LNCAP (cell line): Measurements from ENCODE around the gene PIGU.

Experiments
- TF ChIP-seq, protein P1 (sequence below): fragments of 450-650 bp; IDR thresholded peaks from 2 replicates; pipeline ENCODE4 v1.5.1; 2017; ENCODE audit warnings: mild to moderate bottlenecking

PIGU gene

DNA sequence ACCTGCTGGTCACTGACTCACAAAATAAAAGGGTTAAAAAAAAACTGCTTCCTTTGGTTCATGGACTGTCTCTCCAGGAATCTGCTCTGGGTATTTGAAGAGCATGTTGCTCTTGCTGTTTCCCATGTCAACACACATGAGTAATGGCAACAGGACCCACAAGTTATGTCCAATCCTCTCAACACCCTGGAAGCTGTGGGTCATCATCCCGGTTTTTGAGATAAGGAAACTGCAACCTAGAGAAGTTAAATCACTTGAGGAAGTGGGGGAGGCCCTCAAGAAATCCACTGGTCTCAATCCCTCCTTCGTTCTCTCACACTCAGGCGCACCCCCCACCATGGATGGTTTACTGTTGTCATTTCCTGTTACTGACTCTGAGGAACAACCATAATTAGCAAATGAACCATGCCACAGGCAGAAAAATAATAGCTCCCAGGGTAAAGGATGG is 106.0 kb downstream of the PIGU start:
- TF ChIP-seq, protein P1, sequence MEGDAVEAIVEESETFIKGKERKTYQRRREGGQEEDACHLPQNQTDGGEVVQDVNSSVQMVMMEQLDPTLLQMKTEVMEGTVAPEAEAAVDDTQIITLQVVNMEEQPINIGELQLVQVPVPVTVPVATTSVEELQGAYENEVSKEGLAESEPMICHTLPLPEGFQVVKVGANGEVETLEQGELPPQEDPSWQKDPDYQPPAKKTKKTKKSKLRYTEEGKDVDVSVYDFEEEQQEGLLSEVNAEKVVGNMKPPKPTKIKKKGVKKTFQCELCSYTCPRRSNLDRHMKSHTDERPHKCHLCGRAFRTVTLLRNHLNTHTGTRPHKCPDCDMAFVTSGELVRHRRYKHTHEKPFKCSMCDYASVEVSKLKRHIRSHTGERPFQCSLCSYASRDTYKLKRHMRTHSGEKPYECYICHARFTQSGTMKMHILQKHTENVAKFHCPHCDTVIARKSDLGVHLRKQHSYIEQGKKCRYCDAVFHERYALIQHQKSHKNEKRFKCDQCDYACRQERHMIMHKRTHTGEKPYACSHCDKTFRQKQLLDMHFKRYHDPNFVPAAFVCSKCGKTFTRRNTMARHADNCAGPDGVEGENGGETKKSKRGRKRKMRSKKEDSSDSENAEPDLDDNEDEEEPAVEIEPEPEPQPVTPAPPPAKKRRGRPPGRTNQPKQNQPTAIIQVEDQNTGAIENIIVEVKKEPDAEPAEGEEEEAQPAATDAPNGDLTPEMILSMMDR, result no peak

DNA sequence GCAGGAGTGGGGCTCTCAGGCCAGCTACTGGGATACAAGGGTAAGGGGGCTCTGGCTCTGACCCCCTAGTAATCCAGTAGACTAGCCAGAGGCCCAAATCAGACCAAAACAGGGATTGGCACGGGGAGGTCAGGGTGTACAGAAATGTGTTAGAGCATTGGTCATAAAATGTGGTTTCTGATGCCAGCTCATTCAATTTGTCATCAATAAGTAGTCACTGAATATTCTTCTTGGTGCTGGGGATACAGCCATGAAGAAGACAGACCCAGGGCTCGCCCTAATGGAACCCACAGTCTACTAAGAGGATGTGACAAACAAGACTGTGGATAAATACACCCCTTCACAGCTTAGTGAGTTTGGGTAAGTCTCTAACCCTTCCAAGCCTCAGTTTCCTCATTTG is 107.3 kb downstream of the PIGU start:
- TF ChIP-seq, protein P1, result no peak

DNA sequence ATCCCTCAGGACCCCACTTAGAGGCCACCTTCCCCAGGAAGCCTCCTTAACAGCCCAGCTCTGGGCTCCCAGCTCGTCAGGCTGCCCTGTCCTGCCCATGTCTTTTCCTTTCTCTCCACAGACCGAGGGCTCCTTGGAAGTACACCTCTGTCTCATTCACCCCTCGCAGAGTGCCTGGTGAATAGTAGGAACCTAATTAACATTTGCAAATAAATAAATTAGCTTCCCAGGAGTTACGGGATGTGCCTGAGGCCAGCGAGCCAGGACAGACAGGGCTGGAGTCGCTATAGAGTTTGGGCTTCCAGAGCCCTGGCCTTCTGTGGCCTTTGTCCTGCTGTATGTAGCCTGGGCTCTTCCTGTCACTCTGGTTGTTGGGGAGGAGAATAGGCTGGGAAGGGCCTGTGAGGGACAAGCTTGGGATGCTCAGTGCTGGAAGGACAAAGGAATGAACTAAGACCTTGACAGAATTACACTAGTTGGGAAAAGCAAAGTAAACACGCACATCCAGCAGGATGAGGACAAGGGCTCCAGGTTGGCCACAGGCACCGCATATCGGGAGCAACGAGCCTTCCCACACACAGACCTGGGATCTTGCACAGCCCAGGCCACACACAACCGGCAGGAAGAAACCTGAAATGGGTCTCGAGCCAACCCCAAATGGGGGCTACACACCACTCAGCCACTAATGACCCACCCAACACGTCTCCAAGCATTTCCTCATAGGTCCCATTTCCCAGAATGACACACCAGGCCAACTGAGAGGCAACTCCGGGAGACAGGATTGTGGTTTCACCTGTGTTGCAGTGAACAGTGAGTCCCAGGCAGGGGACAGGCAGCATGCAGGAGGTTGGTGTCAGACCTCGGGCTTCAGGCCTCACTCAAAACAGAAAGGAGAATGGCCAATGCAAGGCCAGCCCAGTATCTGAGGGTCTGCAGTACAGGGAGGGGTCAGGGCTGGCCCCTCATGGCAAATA is 108.7 kb downstream of the PIGU start:
- TF ChIP-seq, protein P1, result no peak

DNA sequence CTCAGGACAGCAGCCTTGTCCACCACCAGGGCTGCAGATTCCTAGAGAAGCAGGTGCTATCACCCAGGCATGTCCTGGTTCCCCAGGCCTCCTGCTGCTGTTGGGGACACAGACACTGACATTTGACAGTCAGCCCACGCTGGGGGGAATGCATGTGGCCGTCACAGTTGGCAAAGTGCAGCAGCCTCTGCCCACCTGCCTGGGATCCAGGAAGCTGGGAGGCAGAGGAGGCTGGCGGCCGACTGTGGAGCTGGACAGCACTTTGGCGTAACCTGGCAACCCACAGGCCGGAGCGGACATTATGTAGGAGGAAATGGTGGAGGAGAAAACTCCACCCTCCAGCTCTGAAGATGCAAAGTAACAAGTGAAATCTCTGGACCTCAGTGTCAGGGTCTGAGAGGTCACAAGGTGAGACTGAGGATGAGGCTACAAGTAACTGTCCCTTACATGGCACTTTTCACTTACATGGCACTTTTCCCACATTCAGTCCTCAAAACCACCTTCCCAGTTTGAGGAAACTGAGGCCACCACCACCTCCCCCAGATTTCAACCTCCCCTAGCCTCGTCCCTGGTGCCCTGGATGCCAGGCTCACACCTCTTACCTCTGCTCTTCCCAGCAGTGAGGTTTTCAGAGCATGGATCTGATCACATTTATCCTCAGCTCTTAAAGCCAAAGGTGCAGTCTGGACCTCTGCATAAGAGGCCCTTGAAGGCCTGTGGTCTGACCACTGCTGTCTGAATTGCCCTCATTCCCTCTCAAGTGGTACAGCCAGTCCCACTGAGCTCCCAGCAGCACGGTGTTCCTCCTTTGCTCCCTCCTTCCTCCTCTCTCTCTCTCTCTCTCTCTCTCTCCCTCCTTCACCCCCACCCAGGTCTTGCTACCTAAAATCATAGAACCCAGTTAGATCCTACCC is 109.7 kb downstream of the PIGU start:
- TF ChIP-seq, protein P1, result no peak

DNA sequence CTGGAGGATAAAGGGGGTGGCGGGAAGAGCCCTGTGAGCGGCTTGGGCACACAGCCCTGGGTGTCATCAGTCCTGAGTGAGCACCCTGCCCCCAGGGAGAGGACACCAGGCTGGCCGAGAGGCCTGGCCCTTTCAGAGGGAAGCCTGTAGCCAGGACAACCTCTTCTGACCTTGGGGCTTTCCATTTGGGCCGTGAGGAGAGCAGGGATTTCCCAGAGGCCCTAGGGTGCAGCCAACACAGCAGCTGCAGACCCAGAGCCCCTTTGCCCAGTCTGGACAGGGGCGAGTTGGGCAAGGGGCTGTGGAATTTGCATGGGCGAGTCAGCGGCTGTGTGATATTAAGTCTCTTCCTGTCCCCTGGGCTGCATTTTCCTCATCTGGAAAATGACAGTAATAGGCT is 112.1 kb downstream of the PIGU start:
- TF ChIP-seq, protein P1, result no peak

DNA sequence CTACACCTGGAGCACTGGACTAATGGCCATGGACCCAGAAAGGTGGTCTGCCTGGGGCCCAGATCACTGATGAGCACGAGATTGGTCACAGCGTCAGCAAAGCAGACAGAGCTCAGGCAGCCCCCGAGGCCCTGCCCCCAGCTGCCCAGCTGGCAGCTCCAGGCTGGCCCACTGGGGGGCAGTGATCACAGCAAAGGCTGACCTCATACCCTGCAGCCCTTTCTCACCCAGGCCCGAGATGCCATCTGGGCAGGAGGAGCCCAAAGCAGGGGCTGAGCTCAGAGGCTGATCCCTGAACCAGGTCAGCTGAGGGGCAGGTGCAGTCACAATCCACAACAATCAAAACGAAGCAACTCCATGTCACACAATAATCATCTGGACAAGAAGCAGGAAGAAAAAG is 114.3 kb downstream of the PIGU start:
- TF ChIP-seq, protein P1, result peak; percentile 24; the same call in 1 of the 2 replicates

DNA sequence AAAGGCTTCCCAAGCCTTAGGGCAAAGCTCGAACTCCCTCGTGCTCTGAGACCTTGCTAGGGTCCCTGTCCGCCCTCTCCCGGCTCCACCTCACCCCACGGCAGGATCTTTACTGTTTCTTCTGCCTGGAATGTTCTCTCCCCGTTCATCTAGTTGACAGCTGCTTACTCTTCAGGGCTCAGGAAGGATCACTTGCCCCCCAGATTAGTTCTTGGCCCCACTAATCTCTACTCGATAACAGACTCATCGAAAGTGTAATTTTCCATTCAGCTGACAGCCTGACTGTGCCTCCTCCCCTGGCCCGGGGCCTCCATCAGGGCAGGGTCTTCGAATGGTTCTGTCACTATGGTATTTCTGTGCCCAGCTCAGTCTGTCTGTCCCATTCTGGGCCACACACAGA is 115.2 kb downstream of the PIGU start:
- TF ChIP-seq, protein P1, result no peak
